SIG-M5 treated with dmso at 0.1 percent for 504 hours (cell line): ENCODE results near the gene CREB3L1.

Experiments used
- DNase-seq: peaks from one replicate; lab custom pipeline; 2025; ENCODE audit not compliant: unreplicated experiment; lab: John Stamatoyannopoulos, UW

Gene CREB3L1

DNA sequence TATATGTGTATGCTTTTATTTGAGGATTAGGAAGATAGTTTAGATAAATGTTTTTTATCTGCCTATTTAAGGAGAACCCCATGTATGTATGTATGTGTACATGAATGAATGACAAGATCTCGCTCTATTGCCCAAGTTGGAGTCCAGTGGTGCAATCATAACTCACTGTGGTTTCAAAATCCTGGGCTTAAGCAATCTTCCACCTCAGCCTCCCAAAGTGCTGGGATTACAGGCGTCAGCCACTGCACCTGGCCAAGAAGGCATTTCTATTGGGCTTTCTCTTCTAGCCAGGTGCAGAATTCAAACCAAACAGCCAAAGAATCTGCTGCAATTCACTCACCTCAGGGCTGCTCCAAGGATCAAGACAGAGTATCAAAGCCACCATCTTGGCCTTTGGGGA is 44.3 kb downstream of the CREB3L1 start:
- peak; percentile 80 for DNase-seq

DNA sequence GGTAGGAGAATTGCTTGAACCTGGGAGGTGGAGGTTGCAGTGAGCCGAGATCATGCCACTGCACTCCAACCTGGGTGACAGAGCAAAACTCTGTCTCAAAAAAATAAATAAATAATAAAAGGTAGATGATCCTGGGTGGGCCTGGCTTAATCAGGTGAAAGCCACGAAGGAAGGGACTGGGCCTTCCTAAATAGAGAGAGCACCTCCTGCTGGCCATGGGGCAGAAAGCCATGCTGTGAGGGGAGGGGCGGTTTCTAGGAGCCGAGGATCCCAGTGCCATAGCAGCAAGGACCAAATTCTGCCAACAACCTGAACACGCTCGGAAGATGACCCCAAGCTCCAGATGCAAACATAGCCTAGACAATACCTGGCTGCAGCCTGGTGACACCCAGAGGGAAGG is 45.3 kb downstream of the CREB3L1 start:
- DNase-seq = no peak

DNA sequence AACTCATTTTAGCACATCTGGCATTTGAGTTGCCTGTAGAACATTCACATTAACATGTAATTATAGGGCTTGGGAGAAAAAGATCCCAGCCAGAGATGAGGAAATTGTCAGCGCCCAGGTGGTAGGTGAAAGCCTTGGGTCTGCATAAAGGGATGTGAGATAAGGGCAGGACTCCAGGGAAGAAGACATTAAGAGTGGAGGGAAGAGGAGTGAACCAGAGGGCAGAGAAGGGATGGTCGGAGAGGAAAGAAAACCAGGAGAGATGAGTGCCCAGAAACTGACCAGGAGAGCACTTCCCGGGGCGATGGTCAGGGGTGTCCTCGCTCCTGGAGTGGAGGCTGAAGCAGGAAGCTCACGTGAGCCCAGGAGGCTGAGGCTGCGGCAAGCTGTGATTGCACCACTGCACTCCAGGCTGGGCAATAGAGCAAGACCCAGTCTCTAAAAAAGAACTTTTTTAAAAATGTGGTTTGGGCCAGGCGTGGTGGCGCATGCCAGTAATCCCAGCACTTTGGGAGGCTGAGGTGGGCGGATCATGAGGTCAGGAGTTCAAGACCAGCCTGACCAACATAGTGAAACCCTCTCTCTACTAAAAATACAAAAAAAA is 49.5 kb downstream of the CREB3L1 start:
- DNase-seq = no peak

DNA sequence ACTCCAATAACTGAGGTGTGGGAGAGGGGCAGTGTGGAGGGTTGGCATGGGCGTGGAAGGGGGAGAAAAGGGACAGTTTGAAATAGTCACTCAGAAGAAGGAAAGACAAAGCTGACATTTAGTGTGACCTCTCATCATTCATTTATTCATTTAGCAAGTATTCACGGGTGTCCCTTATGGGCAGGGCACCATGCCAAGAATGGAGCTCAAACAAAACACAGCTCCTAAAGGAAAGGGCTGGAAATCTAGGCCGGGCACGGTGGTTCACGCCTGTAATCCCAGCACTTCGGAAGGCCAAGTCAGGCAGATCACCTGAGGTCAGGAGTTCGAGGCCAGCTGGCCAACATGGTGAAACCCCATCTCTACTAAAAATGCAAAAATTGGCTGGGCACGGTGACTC is 50.4 kb downstream of the CREB3L1 start:
- no peak for DNase-seq

DNA sequence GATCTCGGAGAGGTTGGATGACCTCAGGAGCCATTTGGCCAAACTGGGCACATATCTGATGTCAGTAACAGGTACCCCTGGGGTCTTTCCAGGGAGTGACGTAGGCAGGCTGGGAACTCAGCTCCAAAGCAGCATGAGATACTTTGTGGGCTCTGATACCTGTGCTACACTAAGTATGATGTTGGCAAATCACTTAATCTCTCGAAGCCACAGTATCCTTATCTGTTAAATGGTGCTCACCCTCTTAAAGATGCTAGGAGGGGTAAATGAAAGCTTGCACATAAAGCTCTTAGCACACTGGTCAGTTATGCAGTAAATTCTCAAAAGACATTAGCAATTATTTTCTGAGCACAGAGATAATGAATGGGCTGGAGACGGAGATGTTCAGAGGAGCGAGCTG is 52.7 kb downstream of the CREB3L1 start:
- DNase-seq = no peak

DNA sequence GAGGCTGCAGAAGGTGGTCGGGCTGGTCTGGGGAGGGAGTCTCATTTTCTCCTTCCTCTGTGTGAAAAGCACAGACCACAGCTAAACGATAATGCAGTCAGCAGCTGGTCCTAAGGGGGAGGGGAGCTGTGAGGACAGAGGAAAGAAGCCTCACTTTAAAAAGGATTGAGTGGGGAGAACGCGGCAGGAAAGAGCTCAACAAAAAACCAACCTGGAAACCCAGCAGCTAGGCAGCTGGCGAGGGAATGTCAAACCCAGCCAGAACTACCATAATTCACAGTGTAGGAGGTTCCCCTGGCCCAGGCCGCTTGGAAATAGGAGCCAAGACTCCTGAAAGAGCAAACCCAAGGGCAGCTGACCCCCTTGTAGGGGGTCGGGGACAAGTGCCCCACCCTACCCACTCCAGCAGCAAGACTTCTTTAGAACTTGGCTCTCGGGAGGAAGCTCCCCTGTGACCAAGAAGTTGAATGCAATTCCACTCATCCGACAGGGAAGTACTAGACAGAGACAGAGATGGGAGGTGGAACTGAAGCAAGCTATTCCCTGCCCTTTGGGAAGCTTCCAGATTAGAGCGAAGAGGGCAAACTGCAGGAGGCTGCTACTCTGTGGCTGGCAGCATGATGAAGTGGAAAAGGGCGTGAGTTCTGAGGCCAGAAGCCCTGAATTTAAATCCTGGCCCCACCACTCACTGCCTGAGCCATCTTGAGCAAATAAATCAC is 53.3 kb downstream of the CREB3L1 start:
- no peak for DNase-seq

DNA sequence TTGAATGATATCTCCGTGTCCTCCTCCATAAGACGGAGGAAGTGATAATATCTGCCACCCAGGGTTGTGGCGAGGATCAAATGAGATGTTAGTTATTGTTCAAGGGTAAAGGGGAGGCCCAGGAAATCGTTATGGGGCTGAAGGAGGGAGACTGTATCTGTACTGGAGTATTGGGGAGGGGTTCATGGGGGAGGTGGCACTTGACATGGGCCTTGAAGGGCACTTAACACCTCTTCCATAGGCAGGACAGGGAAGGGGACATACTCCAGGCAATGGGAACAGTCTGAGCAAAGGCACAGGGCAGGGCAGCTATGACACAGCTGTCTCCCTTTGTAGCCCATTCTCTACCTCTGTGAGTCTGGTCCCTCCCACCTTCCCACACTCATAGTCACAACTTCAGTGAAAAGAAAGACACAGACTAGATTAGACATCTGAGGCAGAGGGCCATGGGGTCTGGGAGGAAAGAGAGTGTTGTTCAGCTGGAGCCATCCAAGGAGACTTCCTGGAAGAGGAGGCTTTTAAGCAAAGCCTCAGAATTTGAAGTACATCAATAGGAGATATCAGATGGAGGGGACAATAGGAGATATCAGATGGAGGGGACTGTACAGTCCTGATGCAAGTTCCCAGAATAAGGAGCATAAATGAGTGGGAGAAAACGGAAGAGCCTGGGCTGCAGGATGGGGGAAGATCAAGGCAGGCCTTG is 54.0 kb downstream of the CREB3L1 start:
- DNase-seq = no peak

DNA sequence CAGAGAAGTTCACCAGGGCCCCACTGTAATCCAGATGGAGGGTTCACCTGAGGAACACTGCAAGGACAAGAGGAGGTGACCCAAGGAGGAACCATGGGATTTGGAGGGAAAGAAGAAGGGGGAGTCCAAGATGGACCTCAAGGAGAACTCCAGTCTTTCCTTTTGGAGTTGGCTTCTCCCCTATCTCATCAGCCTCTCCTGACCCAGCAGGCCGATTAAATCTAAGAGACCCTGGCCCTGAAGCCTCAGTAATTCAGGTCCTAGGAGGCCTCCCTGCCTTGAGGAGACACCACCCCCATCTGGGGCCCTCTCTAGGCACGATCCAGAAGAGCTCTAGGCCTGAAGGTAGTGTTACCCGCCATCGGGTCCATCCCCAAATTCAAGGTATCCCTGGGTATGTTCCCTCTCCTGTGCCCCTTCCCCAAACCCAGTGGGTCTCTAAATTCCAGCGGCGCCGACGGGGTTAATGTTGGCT is 54.7 kb downstream of the CREB3L1 start:
- DNase-seq = no peak

DNA sequence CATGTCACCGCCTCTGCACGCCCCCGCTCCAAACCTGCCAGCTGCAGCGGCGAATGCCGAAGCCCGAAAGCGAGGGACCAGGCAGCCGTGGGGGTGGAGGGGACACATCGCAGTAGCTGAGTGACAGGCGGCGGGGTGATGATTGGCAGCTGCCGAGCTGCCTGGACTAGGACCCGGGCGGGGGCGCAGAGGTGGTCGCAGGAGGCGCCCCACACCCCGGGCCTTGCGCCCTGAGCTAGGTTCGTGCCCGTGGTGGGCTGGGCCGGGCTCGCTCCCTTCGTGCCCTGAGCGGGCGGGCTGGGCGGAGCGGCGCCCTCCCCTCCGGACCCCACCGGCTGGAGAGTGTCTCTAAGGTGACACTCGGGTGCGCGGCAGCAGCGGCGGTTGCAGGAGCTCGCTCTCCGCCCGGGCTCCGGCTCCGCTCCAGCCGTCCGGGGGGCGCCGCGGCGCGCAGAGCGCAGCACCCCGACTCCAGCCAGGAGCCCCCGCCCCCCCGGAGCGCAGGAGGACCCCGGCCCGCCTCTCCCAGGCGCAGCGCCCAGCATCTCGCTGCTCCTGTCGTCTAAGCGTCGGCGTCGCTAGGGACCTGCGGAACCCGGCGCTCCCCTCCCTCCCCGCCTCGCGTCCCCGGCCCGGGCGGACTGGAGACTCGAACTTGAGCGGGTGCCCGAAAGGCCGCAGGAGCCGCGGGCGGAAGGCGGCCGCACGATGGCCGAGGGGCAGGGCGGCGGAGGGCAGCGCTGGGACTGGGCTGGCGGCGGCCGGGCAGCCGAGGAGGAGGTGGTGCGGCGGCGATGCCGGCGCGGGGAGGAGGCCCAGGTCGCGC is 55.3 kb downstream of the CREB3L1 start:
- DNase-seq = no peak

DNA sequence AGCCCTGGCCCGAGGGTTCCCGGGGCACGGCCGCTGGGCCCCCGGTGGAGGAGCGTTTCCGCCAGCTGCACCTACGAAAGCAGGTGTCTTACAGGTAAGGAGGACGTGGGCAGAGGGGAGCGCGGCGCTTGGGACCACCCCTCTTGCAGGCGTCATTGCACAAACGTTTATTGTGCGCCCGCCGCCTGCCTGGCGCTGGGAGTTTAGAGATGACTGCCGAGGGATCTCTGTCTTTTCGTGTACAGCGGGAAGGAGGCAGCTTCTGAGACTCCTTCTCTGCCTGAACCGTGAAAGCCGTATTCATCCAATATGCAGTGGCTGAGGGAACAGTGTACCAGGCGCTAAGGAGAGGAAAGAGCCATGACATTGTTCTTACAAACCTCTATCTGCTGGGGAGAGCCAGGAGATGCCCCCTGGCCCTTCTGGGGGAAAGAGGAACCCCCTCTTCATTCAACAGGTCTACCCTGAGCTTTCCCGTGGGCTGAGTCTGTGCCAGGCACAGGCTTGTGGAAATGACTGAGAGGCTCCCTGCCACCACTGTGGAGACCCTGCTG is 56.0 kb downstream of the CREB3L1 start:
- DNase-seq = no peak

DNA sequence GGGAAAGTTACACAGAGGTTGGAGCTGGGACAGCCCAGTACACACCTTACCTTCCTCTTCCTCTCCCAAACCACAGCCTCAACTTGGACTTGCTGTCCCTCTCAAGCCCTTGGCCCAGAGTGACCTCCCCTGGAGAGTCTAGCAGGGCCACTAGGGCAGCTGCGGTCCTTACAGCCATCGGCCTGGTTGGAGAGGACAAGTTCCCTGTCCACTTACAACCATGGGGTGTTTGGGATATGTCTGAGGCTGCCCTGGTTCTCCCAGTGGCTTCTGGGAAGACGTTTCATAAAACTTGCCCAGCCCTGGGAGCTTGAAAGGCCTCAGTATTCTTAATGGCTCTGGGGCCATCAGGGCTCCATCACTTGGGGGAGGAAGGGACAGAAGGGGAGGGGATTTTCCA is 56.7 kb downstream of the CREB3L1 start:
- DNase-seq = no peak

DNA sequence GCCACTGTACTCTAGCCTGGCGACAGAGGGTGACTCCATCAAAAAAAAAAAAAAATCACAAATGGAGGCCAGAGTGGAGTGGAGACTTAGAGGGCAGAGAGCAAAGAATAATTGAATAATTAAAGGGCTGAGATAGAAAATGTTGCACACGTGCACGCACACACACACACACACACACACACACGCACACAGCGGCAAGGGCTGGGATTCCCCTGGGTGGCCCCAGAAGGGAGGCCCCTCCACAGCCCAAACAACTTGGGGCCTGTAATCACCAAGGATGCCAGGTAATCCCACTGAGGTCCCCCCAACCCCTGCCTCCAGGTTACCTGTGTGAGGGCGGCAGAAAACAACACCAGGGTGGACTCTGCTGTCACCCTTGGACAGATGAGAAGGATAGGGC is 57.8 kb downstream of the CREB3L1 start:
- no peak for DNase-seq

DNA sequence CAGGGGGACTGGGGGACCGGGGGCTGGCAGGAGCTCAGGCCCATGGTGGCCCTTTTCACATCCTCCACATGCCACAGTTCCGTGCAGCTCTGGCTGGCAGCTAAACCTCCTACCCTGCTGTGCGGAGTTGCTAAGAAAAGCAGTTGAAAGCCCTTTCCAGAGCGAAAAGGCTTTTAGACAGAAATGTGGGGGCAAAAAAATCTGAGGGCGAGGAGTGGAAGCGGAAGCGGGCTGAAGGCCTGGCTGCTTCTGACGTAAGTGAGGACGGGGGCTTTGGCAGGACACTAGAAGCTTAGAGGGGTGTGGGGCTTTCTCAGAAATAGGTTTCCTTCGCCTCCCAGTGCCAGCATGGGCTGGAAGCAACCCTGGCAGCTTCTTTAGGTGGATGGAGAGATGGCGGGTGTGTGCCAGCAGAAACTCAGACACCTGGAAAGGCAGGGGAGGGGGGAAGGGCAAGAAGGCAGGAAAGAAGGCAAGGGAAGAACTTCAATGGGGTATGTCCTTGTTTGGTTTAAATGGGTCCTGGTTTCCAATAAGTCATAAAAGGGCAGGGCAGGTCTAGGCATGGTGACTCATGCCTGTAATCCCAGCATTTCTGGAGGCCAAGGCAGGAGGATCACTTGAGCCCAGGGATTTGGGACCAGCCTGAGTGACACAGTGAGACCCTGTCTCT is 58.6 kb downstream of the CREB3L1 start:
- peak; percentile 73 for DNase-seq

DNA sequence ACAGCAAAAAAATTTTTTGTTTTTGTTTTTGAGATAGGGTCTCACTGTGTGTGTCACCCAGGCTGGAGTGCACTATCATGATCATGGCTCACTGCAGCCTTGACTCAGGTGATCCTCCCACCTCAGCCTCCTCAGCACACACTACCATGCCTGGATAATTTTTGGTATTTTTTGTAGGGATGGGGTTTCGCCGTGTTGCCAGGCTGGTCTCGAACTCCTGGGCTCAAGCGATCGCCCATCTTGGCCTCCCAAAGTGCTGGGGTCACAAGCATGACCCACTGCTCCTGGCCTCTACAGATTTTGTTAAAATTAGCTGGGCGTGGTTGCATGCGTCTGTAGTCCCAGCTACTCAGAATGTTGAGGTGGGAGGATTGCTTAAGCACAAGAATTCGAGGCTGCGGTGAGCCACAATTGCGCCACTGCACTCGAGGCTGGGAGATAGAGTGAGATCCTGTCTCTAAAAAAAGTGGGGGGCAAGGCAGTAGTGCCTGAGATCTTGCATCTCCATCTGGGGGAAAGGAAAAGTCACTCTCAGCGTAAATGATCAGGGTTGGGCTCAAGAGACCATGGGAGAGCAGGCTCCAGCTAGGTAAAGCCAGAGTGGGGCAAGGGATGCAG is 59.2 kb downstream of the CREB3L1 start:
- DNase-seq = peak; percentile 97

DNA sequence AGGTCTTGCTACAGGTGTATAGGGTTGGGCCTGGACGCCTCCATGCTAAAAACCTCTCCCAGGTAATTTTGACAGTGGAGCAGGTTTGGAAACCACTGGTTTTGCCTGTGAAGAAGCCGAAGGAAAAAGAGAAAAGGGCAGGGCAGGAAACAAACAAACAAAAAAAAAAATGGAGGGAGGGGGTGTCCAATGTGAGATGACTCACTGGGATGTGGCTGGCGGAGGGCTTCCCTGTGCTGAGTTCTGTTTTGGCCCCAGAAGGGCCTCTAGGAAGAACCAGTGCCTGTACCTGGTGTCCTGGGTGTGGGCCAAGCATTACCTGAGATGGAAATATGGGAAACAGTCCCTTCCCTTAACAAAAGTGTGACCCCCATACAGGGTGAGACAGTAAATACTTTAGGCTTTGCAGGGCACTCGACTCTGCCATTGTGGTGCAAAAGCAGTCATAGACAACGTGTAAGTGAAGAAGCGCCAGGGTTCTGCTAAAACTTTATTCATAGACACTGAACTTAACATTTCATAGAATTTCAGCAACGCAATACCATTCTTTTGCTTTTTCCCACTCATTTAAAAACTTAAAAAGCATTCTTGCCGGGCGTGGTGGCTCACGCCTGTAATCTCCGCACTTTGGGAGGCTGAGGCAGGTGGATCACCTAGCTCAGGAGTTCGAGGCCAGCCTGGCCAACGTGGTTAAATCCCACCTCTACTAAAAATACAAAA is 60.3 kb downstream of the CREB3L1 start:
- no peak for DNase-seq

DNA sequence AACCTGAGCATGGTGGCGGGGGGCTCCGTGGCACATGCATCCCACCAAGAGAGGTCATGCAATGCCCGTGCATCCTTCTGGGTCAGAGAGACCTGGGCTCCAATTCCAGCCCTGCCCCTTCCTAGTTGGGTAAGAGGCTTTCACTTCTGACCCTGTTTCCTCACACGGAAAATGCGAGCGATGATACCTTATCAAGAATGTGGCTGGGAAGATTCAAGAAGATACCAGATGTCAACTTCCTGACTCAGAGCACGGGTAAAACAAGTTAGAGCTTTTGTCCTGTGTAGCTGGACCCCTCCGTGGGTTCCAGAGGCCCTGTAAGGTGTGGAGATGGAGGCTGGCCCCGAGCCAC is 61.1 kb downstream of the CREB3L1 start:
- DNase-seq = no peak

DNA sequence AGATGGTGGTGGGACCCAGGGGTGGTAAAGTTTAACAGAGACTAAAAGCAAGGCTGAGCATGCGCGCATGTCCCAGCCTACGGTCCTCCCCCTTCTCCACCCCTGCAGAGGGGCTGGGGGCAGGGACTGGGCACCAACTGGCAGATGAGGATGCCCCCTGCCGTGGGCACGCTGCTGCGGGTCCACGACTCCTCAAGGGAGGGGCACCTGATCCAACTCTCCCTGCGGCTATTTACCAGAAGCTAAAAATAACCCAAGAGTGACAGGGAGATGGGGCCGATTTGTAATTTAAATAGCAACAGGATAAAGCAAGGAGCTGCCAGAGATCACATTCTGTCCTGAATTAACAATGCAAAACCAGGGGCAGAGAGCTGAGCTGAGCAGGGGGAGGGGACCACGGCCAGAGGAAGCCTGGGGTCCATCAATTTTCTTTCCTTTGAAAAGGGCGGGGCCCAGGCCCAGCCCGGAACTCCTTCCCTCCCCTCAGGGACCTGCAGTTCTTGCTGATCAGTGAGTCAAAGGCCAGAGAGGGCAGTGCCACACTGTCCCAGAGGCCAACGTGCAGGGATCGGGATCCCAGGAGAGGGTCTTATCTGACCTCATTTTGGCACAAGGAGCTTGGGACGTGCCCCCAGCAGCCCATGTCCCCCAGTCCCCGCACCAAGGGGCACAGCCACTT is 61.7 kb downstream of the CREB3L1 start:
- DNase-seq = no peak

DNA sequence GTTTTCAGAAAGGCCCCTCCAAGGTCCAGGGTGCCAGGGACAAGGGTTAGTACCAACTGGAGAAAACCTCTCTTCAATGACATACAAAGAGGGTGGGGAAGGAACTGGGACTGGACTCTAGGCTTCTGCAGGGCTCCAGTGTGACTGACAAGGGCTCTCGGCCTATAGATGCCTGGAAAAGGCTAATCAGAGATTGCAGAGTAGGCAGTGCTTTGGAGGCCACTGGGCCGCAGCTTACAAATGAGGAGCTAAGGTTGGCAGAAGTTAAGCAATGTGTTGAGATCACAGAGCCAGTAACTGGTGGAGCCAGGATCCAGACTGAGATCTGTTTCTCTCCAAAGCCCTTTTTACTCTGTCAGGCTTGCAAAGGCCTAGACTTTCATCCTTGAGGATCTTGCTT is 62.4 kb downstream of the CREB3L1 start:
- DNase-seq = no peak

DNA sequence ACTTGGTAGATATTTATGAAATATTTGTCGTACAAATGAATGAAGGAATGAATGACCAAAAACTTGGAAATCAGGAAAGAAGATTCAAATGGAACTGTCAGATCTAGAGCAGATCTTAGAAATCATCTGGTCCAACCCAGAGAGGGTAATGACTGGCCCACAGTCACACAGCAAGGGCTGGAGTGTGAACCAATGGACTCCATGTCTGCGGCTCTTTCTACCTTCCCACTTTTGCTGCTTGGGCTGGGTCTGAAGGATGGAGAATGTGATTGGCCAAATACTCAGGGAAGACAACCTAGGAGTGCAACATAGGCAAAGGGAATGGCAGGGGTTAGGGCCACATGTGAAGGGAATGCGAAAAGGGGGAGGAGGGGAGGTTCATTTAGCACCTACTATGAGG is 64.0 kb downstream of the CREB3L1 start:
- no peak for DNase-seq
